GM19238 (cell line): ENCODE measurements around the gene HIGD2A.
"Not testable (repeated sequence)": the region's sequence is repeated elsewhere in the genome, so short reads cannot be mapped to it uniquely, and the experiment has no call there.

Experiments
- DNase-seq: peaks from one replicate; pipeline ENCODE4 v3.0.0; 2011; ENCODE audit warnings: low spot score; ENCODE audit not compliant: insufficient read length

Gene HIGD2A

DNA sequence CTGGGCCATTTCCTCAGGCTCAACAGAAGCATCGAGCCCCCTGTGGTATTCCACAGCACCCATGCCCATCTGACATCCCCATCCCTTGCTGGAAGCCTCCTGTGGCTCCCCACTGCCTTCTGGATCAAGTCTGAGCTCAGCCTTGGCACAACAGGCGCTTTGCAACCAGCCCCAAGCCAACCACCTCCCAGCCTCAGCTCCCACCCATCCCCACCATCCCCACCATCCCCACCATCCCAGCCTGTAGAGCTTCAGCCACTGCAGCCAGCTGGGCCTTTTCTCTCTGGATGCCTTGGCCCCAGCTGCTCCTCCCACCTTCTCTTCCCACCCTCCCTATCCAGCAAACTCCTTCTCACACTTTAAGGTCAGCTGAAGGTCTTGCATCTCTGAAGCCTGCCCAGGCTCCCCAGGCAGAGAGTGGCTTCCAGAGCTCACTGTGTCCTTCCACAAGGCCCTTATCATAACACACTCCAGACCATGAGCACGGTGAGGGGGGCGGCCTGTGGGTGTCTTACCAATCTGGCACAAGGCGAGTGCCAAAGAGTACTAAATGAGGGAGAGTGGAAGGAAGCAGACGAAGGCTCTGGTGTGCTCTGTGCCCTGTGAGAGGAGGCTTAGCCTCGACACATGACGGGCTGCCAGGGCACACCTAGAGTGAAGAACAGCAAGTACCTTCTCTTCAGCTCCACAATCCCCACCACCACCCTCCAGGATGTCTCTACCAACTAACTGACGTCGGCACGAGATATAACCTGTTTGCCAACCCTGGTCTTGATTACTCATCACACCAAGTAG, 6.5 kb downstream of the HIGD2A start:
- DNase-seq = no peak

- no peak for DNase-seq
Observed at GRCh38 chr5:176396330-176396729, 7.8 kb downstream of the HIGD2A start.

DNA sequence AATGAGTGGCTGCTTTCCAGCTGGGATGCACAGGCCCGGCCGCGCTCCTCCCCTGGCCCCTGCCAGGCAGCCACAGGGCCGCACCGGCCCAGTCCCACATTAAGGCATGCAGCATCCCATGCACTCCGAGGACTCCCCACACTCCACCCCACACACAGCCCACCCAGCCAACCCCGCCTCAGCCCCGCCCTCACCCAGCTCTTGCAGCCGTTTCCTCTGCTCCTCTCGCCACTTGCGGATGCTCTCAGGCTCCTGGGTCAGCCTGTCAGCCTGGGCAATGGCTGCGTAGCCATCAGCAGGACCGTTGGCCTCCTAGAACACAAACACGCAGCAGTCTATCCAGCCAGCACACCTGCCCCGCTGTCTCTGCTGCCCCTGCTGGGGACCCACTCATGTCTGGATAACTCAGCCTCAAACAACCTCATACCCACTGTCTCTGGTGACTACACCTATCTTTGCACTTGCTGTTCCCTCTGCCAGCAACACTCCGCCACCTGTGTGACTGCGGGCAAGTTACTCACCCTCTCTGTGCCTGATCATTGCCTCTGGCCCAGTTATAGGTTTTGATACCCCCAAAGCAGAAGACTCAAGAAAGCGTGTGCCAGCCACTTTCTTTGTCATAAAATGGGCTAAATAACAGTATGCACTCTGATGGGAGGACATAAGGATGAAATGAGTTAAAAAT, 9.3 kb downstream of the HIGD2A start:
- DNase-seq = no peak

GRCh38 chr5:176400382-176401156, 12.0 kb downstream of the HIGD2A start:
- DNase-seq = no peak

GRCh38 chr5:176401281-176402205, 13.0 kb downstream of the HIGD2A start:
- no peak for DNase-seq

- no peak for DNase-seq
Observed at GRCh38 chr5:176405656-176406435, 17.3 kb downstream of the HIGD2A start.

GRCh38 chr5:176406436-176407052, 18.0 kb downstream of the HIGD2A start:
- no peak for DNase-seq

DNA sequence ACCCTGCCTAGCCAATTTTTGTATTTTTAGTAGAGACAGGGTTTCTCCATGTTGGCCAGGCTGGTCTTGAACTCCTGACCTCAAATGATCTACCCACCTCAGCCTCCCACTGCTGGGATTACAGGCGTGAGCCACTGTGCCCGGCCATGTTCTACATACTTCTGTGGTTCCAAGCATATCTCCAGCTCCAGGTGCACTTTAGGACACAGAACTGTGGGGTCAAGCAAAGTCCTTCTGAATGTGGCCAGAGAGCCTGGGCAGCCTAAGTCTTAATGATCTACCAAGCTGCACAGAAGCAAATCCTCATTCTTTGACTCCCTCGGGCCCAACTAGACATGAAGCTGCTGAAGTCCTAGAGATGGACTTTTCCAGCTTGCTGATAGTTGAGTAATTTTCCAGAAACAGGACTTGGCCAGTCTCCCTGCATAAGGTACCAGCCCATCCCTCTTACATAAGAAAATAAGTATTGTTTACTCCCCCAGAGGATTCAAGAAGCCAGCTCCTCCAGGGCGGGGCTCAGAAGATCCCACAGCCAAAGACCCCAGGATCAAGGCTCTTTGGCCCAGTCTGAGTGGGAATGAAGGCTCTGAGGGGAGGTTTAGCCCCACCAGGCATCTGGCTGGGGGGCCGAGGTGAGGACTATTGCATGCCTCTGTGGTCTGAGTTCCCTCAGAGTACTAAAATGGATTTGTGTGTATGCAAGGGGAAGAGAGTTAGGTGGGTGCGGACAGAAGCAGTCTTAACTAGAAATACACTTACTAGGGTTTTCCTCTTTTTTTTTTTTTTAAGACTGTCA, 19.1 kb downstream of the HIGD2A start:
- DNase-seq = no peak

DNA sequence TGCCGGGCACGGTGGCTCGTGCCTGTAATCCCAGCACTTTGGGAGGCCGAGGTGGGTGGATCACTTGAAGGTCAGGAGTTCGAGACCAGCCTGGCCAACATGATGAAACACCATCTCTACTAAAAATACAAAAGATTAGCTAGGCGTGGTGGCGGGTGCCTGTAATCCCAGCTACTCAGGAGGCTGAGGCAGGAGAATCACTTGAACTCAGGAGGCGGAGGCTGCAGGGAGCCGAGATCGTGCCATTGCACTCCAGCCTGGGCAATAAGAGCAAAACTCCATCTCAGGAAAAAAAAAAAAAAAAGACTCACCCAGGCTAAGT, 19.7 kb downstream of the HIGD2A start:
- not testable (repeated sequence) for DNase-seq

DNA sequence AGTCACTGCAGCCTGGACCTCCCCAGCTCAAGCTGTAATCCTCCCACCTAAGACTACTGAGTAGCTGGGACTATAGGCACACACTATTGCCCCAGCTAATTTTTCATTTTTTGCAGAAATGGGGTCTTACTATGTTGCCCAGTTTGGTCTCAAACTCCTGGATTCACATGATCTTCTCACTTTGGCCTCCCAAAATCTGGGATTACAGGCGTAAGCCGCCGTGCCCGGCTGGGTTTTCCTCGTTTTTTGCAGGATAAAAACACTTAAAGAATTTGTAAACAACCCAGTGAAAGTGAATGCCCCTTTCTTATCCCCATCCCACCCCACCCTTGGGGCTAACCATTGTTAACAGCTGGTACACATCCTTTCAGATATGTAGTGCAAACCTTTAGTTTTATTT, 20.0 kb downstream of the HIGD2A start:
- DNase-seq = no peak

DNA sequence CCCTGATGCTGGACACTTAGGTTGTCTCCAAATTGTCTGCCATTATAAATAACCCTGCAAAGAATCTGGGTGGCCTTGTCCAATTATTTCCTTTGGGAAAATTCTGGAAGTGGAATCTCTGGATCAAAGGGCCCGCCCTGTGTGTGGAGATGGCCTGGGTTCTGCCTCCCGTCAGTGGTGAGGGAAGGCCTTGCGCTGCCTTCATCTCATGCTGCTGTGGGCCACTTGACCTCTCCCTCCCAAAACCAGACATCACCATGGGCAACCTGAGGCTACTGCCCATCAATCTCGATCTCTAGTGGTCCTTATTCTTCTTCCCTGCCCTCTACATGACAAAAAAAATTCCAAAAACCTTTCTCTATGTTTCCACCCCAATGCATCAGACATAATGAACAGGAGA, 21.2 kb downstream of the HIGD2A start:
- no peak for DNase-seq

DNA sequence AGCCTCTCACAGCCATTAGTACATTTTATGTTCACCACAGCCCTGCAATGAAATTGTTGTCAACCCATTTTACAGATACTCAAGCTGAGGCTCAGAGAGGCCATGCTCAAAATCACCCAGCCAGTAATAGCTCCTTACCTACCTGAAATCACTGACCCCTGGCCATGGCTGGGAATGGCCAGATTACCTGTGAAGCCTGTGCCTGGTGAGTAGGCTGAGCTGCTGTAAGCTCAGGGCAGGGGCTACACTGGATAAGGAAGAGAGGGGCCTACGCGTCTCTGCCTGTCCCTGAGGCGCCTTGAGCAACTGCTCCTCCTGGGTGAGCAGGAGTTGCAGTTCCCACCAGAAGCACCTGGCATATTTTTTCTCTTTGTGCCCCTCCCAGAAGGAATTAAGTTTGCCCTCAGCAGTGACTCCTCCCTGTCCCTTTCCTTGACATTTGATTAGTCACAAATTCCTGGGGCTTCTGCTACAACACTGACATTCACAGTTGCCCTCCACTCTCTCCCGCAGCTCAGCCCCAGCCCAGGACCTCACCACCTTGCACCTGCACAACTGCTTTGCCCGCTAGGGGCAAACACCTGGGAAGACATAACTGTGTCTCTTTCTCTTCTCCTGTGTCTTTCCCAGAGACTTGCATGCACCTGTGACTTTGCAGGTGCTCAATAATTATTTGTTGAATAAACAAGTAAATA, 22.1 kb downstream of the HIGD2A start:
- no peak for DNase-seq

DNA sequence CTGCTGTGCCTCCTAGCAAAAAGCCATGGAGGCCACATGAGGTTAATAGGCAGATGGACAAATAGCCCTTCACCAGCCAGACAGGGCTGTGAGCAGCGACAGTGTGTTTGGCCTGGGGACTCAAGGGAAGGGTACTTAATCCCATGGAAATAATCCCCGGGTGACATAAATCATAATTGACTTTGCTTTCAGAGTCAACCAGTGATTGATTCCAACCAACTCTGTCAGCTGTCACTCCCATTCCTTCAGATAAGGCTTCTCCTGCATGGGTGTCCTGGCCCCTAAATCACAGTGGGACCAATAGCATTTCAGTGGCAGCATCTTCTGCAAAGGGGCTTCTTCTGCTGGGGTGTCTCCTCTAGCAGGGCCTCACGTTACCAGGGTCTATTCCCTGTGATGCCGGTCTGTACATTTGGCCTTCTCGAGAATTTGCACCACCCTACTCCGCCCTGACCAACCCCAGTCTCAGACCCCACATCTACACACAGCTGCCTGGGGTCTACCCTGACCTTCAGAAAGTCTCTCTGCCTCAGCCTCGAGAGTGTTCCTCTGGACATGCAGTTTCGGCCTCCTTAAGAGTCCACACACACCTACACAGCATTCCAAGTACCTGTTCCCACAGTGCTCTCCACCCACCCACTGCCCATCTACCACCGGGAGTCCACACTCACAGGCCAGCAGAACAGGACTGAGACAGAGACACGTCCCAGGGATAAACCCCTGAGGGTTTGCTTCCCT, 24.1 kb downstream of the HIGD2A start:
- no peak for DNase-seq

DNA sequence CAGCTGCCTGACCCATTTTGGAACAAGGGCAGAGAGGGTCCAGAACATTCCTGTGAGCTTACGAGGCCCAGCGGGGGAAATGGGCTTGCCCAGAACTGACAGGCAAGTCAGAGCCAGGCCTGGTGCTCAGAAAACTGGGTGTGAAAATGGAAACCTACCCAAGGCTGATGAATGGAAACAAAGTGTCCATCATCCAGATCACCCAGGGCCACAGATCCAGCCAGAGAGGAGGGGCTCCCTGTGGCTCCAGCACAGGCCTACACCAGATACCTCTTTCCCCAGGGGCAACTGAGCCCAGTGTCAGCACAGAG, 24.7 kb downstream of the HIGD2A start:
- DNase-seq = no peak

DNA sequence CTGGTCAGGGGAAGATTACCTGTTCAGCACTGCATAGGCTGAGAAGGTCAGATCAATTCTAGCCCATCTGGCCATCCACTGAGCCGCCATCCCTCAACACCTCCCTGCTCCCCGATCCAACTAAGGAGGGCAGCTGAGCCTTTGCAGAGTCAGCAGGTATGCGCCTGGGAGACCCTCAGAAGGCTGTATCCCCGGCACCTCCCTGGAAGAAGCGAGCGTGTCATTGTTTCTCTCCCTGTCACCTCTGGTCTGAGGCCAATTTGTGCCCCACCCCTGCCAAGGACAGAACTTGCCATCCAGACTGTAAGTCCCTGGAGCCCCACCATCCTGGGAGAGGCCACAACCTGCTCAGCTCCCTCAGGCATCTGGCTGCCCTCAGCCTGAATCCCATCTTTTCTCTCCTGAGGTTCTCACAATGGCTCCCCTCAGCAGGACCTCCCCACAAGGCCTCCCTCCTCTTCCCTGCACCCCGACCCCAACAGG, 25.2 kb downstream of the HIGD2A start:
- no peak for DNase-seq

DNA sequence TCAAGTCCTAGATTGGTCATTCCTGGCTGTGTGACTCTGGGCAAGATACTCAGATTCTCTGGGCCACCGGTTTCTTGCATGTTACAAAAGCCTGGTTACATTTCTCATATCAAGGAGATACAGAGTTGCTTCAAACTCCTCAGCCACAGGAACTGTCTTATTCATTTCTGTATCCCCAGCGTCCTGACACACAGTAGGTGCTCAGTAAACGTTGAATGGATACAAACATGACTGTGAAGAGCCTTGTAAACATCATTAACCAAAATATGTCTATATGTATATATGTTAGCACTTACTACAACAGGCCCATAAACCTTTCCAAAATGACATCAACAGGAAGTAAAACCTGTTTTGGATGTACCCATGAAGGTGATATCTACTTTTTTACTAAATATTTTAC, 26.2 kb downstream of the HIGD2A start:
- DNase-seq = no peak

- peak; percentile 15 for DNase-seq
Observed at GRCh38 chr5:176415240-176415951, 26.8 kb downstream of the HIGD2A start.
